ENCODE data around the gene SCAPER. TPM values are rescaled to one million over a fixed set of nuclear protein-coding genes. Genes with fewer than 3 reads are reported as not detected.
"Not testable (repeated sequence)": the region's sequence is repeated elsewhere in the genome, so short reads cannot be mapped to it uniquely, and the experiment has no call there.

Gene SCAPER
- total and polyA plus RNA-seq, 11 donors, result 6.7 to 53.9 (median 38.3) TPM

GRCh38 chr15:76439542-76439941 is 465.6 kb downstream of the SCAPER start:
- intact Hi-C loops (cut with DNase I), result no loop called here

GRCh38 chr15:76433798-76434400 is 471.2 kb downstream of the SCAPER start:
- WGBS, 4 donors, result 29 to 38% (median 31%) methylated on average over 3 of the region's 3 CpGs
- Histone ChIP-seq H3K36me3 (peaks cover 0 to 20% (median 11%) of the 10 kb centered on the region in 9 donors), H3K9me3 (peaks cover 0 to 8% (median 0%) of the 10 kb centered on the region in 12 donors), H3K27ac (no peak overlapping the region), H3K27me3 (no peaks in the 10 kb centered on the region), H3K4me1 (peaks cover 0 to 5% (median 0%) of the 10 kb centered on the region in 12 donors), H3K4me3 (no peak overlapping the region)
- intact Hi-C loops (cut with DNase I), result no loop called here
- ATAC-seq, result no peak
- DNase-seq, result no peak
- no peak for TF ChIP-seq POLR2A (IDR thresholded peaks at IDR 0.05)
- TF ChIP-seq CTCF (IDR thresholded peaks at IDR 0.05), result no peak

More at GRCh38 chr15:76439542-76439941, 465.6 kb downstream of the SCAPER start:
- TF ChIP-seq POLR2A (IDR thresholded peaks at IDR 0.05), result no peak
- TF ChIP-seq CTCF (IDR thresholded peaks at IDR 0.05), result no peak
- DNase-seq, result no peak
- Histone ChIP-seq H3K36me3 (no peaks in the 10 kb centered on the region), H3K27me3 (no peaks in the 10 kb centered on the region), H3K4me1 (no peaks in the 10 kb centered on the region), H3K27ac (no peak overlapping the region), H3K9me3 (peaks cover 0 to 8% (median 0%) of the 10 kb centered on the region in 12 donors), H3K4me3 (no peak overlapping the region)
- no peak for ATAC-seq

GRCh38 chr15:76433036-76433435 is 472.1 kb downstream of the SCAPER start:
- not testable (repeated sequence) for H3K4me3 ChIP-seq, DNase-seq
- peaks cover 0 to 25% (median 11%) of the 10 kb centered on the region in 9 donors for H3K36me3 ChIP-seq

GRCh38 chr15:76432604-76433003 is 472.5 kb downstream of the SCAPER start:
- Histone ChIP-seq H3K27ac (no peak overlapping the region), H3K36me3 (peaks cover 0 to 28% (median 11%) of the 10 kb centered on the region in 9 donors), H3K27me3 (no peaks in the 10 kb centered on the region), H3K4me1 (peaks cover 0 to 5% (median 0%) of the 10 kb centered on the region in 12 donors), H3K4me3 (no peak overlapping the region), H3K9me3 (peaks cover 0 to 11% (median 0%) of the 10 kb centered on the region in 12 donors)
- no peak for TF ChIP-seq POLR2A (IDR thresholded peaks at IDR 0.05)
- no peak for TF ChIP-seq CTCF (IDR thresholded peaks at IDR 0.05)
- ATAC-seq (no peak), DNase-seq (no peak)
- intact Hi-C loops (cut with DNase I), result no loop called here
- 64 to 73% (median 70%) methylated on average over 1 of the region's 1 CpG for WGBS, 4 donors

More at GRCh38 chr15:76433036-76433435, 472.1 kb downstream of the SCAPER start:
- H3K27ac ChIP-seq; H3K27me3 ChIP-seq; H3K4me1 ChIP-seq; ATAC-seq; intact Hi-C loops (cut with DNase I): not testable (repeated sequence)
- peaks cover 0 to 11% (median 0%) of the 10 kb centered on the region in 12 donors for H3K9me3 ChIP-seq
- WGBS, 4 donors, result 83 to 100% (median 94%) methylated on average over 1 of the region's 1 CpG
